Aorta (tissue), 5 donors: Measurements from ENCODE around the gene GNAO1. TPM values are rescaled to one million over a fixed set of nuclear protein-coding genes. Genes with fewer than 3 reads are reported as not detected.

ENCODE experiments used
- ATAC-seq: fragments of 200-7000 bp; cut with Tn5 transposase; one replicate; pipeline ENCODE4 v1.9.1; 2022; ENCODE audit warnings: moderate library complexity; ENCODE audit not compliant: low FRiP score
- DNase-seq, 2 donors: peaks; one replicate each; pipeline ENCODE4 v3.0.0-alpha.2; 2020
- H3K27ac ChIP-seq, 2 donors: one replicate each; pipeline ENCODE4 v1.5.1; 2013; ENCODE audit warnings: low read length in 2 of 2, mild to moderate bottlenecking in 2 of 2, moderate library complexity in 2 of 2, control low read depth in 1 of 2, inconsistent platforms in 1 of 2, low read depth in 1 of 2
- H3K27me3 ChIP-seq, 2 donors: one replicate each; pipeline ENCODE4 v1.6.1; 2013; ENCODE audit warnings: control low read depth in 1 of 2, low read length in 1 of 2, mild to moderate bottlenecking in 1 of 2, moderate library complexity in 1 of 2; ENCODE audit not compliant: insufficient read depth in 2 of 2, control insufficient read depth in 1 of 2
- H3K36me3 ChIP-seq, 2 donors: one replicate each; pipeline ENCODE4 v1.6.1; 2013; ENCODE audit warnings: control low read depth in 1 of 2, low read length in 1 of 2, mild to moderate bottlenecking in 1 of 2; ENCODE audit not compliant: insufficient read depth in 2 of 2, control insufficient read depth in 1 of 2
- H3K4me1 ChIP-seq, 2 donors: one replicate each; pipeline ENCODE4 v1.6.1; 2013; ENCODE audit warnings: low read length in 2 of 2, control low read depth in 1 of 2, mild to moderate bottlenecking in 1 of 2, moderate library complexity in 1 of 2; ENCODE audit not compliant: insufficient read depth in 2 of 2, control insufficient read depth in 1 of 2
- H3K4me3 ChIP-seq, 2 donors: one replicate each; pipeline ENCODE4 v1.5.1; 2013; ENCODE audit warnings: low read length in 2 of 2, control low read depth in 1 of 2, mild to moderate bottlenecking in 1 of 2
- H3K9me3 ChIP-seq: one replicate; pipeline ENCODE4 v1.6.1; 2013; ENCODE audit warnings: mild to moderate bottlenecking, low read length; ENCODE audit not compliant: control insufficient read depth
- WGBS, 2 donors: extraction: QIAGEN DNeasy Blood & Tissue Kit; methylation state at CpG; one replicate each; pipeline ENCODE4 v1.1.7; 2013; 5-methylcytosine and 5-hydroxymethylcytosine counted together
- intact Hi-C, 2 donors: fragments of 100-400 bp; cut with DNase I; formaldehyde crosslinking; loops; one replicate each; pipeline versions ENCODE4 v1.14.2 to v1.15.0; 2022
- polyA plus RNA-seq, 2 donors: library from polyadenylated mRNA; stranded (reverse); fragments of 200-250 nt; gene quantifications; one replicate each; pipeline ENCODE4 v1.2.3, GENCODE V29; 2013
- total RNA-seq, 2 donors: library from RNA; stranded (reverse); fragmentation: NEBNext Ultra II Directional; extraction: Animal tissue kit (Norgen Biotek cat#: 25700); gene quantifications; one replicate each; pipeline ENCODE4 v1.2.1, GENCODE V29; 2021
- donor health status: healthy with polysubstance abuse.
- donor health status: Bipolar disorder and iron deficiency.
- donor health status: DM: no; HTN: no; CAD: no.
- donor health status: DM: no; HTN: no; CAD: no.
- donor health status: DM: yes; HTN: yes; CAD: no.

GNAO1 gene
- total and polyA plus RNA-seq, 4 donors, result 0.63 to 16.2 (median 4.2) TPM

DNA sequence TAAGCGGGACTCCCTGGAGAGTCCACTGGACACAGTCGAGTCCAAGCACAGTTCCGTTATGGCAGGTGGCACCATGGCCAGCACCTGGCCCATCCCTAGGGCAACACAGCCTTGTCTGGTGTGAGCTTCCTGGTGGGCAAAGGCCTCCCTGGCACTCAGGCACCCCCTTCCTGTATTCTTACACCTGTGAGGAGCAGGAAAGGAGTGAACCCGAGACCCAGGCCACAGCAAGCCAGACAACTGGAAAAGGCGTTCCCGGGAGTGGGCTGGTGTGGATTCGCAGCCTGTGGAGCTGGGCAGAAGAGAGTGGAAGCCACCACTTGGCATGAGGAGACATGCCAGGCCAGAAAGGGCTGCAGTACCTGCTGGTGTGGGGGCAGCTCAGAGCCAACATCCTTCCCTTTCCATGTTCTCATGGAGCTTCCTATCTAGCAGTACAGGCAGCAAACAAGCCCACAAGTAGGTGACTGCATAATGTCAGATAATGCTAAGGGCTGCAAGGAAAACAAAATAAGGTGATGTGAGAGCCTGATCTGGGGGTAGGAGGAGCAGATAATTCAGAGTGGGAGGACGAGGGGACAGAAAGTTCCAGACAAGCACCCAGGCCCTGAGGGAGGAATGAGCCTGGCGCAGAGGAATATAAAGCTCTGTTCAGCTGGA, 87.0 kb downstream of the GNAO1 start:
- 94 to 95% methylated on average over 9 of the region's 9 CpGs for WGBS, 2 donors
- Histone ChIP-seq H3K27me3 (no peaks in the 10 kb centered on the region), H3K27ac (no peak overlapping the region), H3K4me3 (no peak overlapping the region), H3K36me3 (no peaks in the 10 kb centered on the region), H3K4me1 (no peaks in the 10 kb centered on the region), H3K9me3 (no peaks in the 10 kb centered on the region)
- no peak for DNase-seq
- no peak for ATAC-seq
- intact Hi-C loops, result no loop called here

DNA sequence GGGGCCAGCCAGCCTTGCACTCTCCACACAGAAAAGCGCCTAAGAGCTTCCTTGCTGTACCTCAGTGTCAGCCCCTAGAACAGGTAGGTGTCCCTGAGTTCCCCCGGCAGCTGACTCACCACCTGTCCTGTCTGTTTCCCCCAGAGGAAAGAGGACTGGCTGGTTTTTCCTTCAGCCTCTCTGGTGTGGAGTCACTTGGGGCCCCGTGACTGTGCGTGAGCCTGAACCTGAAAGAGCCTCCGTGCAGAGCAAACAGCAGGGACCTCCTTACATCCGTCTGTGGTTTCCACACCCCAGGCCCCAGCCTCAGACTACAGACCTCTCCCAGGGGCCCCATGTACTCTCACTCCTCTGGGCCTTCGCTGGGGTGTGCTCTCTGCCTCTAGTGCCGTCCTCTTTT, 87.8 kb downstream of the GNAO1 start:
- Histone ChIP-seq H3K27ac (no peak overlapping the region), H3K36me3 (no peaks in the 10 kb centered on the region), H3K4me1 (no peaks in the 10 kb centered on the region), H3K9me3 (no peaks in the 10 kb centered on the region), H3K4me3 (no peak overlapping the region), H3K27me3 (no peaks in the 10 kb centered on the region)
- no peak for ATAC-seq
- DNase-seq, result no peak
- 89 to 92% methylated on average over 8 of the region's 8 CpGs for WGBS, 2 donors
- intact Hi-C loops, result no loop called here

DNA sequence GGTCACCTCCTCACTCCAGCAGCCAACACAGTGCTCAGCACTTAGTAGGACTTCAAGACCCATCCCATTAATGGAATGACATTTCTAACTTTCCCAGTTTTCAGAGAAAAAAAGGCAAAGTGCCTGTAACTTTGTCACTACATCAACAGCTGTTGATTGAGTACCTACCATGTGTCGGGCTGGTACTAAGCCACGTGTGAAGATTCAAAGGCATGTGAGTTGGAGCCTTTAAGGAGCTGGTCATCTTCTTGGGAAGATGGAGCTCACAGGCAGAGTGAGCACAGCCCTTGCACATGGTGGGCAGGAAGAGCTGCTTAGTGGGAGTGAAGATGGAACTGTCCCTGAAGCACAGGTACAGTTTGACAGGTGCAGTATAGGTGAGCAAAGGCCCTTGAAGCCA, 88.6 kb downstream of the GNAO1 start:
- H3K4me1 ChIP-seq, result no peaks in the 10 kb centered on the region
- intact Hi-C loops, result no loop called here
- no peak for DNase-seq

DNA sequence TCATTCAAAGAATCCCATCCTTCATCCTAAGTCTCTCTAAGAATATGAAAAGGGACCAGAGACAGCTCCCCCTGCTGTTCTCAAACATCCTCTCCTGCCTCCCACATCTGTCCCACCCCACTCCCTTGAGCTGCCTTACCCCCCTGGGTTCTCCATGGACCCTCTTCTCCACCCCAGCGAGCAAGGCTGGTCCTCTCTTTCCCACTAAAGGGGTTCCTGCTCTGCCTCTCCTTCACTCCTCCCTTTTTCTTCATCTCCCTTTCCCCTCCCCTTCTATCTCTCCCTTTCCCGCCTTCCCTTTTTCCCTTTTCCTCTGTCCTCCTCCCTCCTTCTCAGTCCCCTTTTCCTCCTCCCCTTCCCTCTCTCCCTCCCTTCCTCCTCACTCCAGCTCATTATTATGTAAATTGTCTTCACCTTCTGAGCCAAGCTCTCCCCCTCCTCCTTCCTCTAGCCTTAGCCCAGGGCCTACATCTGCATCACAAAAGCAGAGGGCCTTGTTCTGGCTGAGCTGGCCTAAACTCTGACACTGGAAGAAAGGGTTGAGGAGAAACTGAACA, 90.0 kb downstream of the GNAO1 start:
- 85 to 89% methylated on average over 2 of the region's 2 CpGs for WGBS, 2 donors
- Histone ChIP-seq H3K36me3 (no peaks in the 10 kb centered on the region), H3K27ac (no peak overlapping the region), H3K4me1 (no peaks in the 10 kb centered on the region), H3K4me3 (no peak overlapping the region), H3K27me3 (no peaks in the 10 kb centered on the region), H3K9me3 (no peaks in the 10 kb centered on the region)
- intact Hi-C loops, result no loop called here
- no peak for ATAC-seq
- no peak for DNase-seq

More for the DNA sequence above, 88.6 kb downstream of the GNAO1 start:
- 96 to 98% methylated on average over 2 of the region's 2 CpGs for WGBS, 2 donors
- no peak overlapping the region for H3K4me3 ChIP-seq
- no peak for ATAC-seq
- H3K36me3 ChIP-seq, result no peaks in the 10 kb centered on the region
- no peak overlapping the region for H3K27ac ChIP-seq
- H3K9me3 ChIP-seq, result no peaks in the 10 kb centered on the region
- no peaks in the 10 kb centered on the region for H3K27me3 ChIP-seq

DNA sequence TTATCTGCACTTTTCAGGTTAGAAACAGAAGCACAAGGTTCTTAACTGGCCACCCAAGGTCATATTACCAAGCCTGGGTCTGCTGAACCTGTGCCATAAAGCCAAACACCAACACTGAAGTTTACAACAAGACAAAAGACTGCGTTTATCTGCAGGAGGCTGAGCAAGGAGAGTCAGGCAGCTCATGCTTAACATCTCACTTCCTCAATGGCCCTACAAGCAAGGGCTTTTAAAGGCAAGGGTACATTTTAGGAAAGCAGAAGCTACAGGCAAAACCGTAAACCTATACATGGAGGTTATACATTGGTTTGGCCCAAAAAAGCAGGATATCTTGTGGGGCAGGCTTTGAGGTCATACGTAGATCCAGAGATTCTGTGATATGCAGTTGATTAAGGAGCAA, 91.2 kb downstream of the GNAO1 start:
- H3K4me3 ChIP-seq, result no peak overlapping the region
- ATAC-seq (no peak), DNase-seq (no peak)
- no peaks in the 10 kb centered on the region for H3K36me3 ChIP-seq
- intact Hi-C loops, result no loop called here
- WGBS, 2 donors, result 89 to 93% methylated on average over 3 of the region's 3 CpGs
- H3K27me3 ChIP-seq, result no peaks in the 10 kb centered on the region
- H3K9me3 ChIP-seq, result no peaks in the 10 kb centered on the region
- no peaks in the 10 kb centered on the region for H3K4me1 ChIP-seq
- H3K27ac ChIP-seq, result no peak overlapping the region

DNA sequence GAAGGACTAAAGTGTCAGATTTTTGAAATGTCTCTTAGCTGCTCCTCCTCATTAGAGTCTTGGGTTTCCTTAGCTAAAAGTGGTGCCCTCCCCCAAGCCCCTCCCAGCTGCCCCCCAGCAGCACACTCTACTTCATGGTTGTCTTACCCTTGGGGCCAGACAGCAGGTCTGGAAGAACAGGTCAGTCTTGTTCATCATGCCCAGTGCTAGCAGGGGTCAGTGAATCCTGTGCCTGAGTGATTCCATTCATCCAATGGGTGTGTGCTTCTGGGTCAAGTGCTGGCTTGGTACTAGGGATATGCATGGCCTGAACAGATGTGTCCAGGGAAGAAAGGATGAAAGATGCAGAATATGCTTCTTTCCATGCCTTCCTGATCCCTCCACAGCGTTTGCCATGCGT, 93.2 kb downstream of the GNAO1 start:
- 92 to 96% methylated on average over 2 of the region's 2 CpGs for WGBS, 2 donors
- ATAC-seq, result no peak
- H3K27me3 ChIP-seq, result no peaks in the 10 kb centered on the region
- DNase-seq, result no peak
- H3K4me1 ChIP-seq, result no peaks in the 10 kb centered on the region
- H3K36me3 ChIP-seq, result no peaks in the 10 kb centered on the region
- intact Hi-C loops, result no loop called here
- no peaks in the 10 kb centered on the region for H3K9me3 ChIP-seq
- no peak overlapping the region for H3K27ac ChIP-seq
- no peak overlapping the region for H3K4me3 ChIP-seq

DNA sequence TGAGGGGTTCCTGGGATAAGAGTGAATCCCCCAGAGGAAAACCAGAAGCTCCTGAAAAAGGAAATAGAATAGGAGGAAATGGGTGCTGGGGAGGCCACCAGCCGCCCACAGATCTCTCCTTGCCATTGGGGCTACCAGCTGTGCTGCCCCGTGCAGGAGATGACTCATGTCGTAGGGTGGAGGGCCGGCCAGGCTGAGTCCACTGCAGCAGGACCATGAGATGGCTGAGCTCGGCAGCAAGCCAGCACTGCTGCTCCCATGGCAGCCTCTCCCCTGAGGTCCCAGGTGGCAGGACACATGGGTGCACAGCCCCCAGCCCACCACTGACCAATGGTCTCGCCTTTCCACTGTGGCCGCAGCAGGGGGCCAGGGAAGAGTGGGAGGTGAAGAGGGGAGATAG, 95.5 kb downstream of the GNAO1 start:
- no peak for ATAC-seq
- Histone ChIP-seq H3K36me3 (no peaks in the 10 kb centered on the region), H3K9me3 (no peaks in the 10 kb centered on the region), H3K4me3 (no peak overlapping the region), H3K27ac (no peak overlapping the region), H3K4me1 (no peaks in the 10 kb centered on the region), H3K27me3 (no peaks in the 10 kb centered on the region)
- DNase-seq, result no peak
- intact Hi-C loops, result no loop called here
- 72 to 87% methylated on average over 7 of the region's 7 CpGs for WGBS, 2 donors

DNA sequence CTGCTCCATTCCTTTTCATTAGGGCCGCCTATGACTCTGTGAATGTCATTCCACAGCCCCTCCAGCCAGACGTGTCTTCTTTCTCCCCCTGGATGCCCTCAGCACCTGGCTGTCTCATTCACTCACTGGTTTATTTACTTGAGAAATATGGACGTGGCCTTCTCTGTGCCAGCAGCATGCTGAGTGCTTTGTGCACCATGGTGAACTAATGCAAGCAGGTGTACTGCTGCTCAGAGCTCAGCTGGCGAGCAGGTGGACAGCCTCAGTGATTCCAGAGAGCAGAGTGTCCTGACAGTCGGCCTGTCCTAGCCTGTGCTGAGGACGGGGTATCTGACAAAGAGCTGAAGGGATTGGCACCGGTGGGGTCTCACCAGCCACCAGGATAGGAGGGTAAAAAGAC, 96.7 kb downstream of the GNAO1 start:
- Histone ChIP-seq H3K9me3 (no peaks in the 10 kb centered on the region), H3K27ac (no peak overlapping the region), H3K4me1 (no peaks in the 10 kb centered on the region), H3K4me3 (no peak overlapping the region), H3K36me3 (no peaks in the 10 kb centered on the region), H3K27me3 (no peaks in the 10 kb centered on the region)
- intact Hi-C loops, result no loop called here
- no peak for ATAC-seq
- DNase-seq, result no peak
- WGBS, 2 donors, result 91 to 94% methylated on average over 7 of the region's 7 CpGs

DNA sequence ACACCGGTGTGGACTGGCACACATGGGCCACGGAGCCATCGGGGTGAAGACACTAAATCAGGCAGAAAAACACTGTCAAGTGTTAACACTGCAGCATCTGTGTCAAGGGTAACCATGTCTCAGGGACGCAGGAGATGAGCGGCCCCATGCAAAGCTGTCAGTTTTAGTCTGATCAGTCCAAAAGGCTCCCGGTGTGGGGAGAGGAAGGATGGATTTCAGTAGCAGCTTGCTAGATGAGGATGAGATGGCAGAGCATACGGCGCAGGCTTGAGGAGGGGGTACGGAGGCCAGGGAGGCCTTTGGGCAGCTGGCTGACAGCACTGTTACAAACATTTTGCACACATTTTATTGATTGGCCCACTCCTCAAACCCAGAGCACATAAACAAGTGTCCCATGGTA, 98.1 kb downstream of the GNAO1 start:
- WGBS, 2 donors, result 91 to 92% methylated on average over 9 of the region's 9 CpGs

More for the DNA sequence above, 98.1 kb downstream of the GNAO1 start:
- Histone ChIP-seq H3K4me3 (no peak overlapping the region), H3K9me3 (no peaks in the 10 kb centered on the region), H3K36me3 (no peaks in the 10 kb centered on the region), H3K27ac (no peak overlapping the region), H3K27me3 (no peaks in the 10 kb centered on the region), H3K4me1 (peaks cover 0 to 5% of the 10 kb centered on the region in 2 donors)
- no peak for ATAC-seq
- DNase-seq, result no peak
- intact Hi-C loops, result no loop called here
